Kidney glomerular epithelial cell (primary cell): ENCODE measurements around the gene CCDC146.

ENCODE experiments used
- DNase-seq: peaks from one replicate; lab custom pipeline; 2025; lab: John Stamatoyannopoulos, UW

The CCDC146 gene

GRCh38 chr7:77289387-77289786 is 167.0 kb downstream of the CCDC146 start:
- DNase-seq, result no peak

GRCh38 chr7:77290425-77290824 is 168.0 kb downstream of the CCDC146 start:
- no peak for DNase-seq

- no peak for DNase-seq
Measured at GRCh38 chr7:77293046-77293445, 170.6 kb downstream of the CCDC146 start.

- DNase-seq, result no peak
Measured at GRCh38 chr7:77295549-77295948, 173.1 kb downstream of the CCDC146 start.

GRCh38 chr7:77306231-77307067 is 184.0 kb downstream of the CCDC146 start:
- peak; percentile 11 for DNase-seq

- DNase-seq, result no peak
Measured at GRCh38 chr7:77308792-77309191, 186.4 kb downstream of the CCDC146 start.

- no peak for DNase-seq
Measured at GRCh38 chr7:77309714-77310220, 187.4 kb downstream of the CCDC146 start.

- DNase-seq, result peak; percentile 22
Measured at GRCh38 chr7:77310982-77311381, 188.6 kb downstream of the CCDC146 start.

GRCh38 chr7:77313085-77313484 is 190.7 kb downstream of the CCDC146 start:
- DNase-seq, result no peak

- no peak for DNase-seq
Measured at GRCh38 chr7:77313876-77314480, 191.6 kb downstream of the CCDC146 start.

- no peak for DNase-seq
Measured at GRCh38 chr7:77315182-77315591, 192.8 kb downstream of the CCDC146 start.

GRCh38 chr7:77316219-77316978 is 194.0 kb downstream of the CCDC146 start:
- no peak for DNase-seq

- DNase-seq, result no peak
Measured at GRCh38 chr7:77318019-77318418, 195.6 kb downstream of the CCDC146 start.

- DNase-seq, result no peak
Measured at GRCh38 chr7:77320137-77320536, 197.7 kb downstream of the CCDC146 start.

GRCh38 chr7:77320714-77321113 is 198.3 kb downstream of the CCDC146 start:
- DNase-seq, result no peak

- no peak for DNase-seq
Measured at GRCh38 chr7:77321300-77321699, 198.9 kb downstream of the CCDC146 start.

GRCh38 chr7:77326131-77326530 is 203.7 kb downstream of the CCDC146 start:
- peak; percentile 48 for DNase-seq

GRCh38 chr7:77327067-77327931 is 204.9 kb downstream of the CCDC146 start:
- peak; percentile 34 for DNase-seq

- DNase-seq, result no peak
Measured at GRCh38 chr7:77327932-77328628, 205.7 kb downstream of the CCDC146 start.

GRCh38 chr7:77328669-77329068 is 206.3 kb downstream of the CCDC146 start:
- DNase-seq, result no peak
